Neuronal stem cell (in vitro differentiated cells): ENCODE results near the gene GOLGB1.

Experiments
- DNase-seq: peaks from one replicate; pipeline ENCODE4 v3.0.0-alpha.2; 2013; ENCODE audit warnings: low spot score
- H2AFZ ChIP-seq: one replicate; pipeline ENCODE4 v1.6.1; 2013; ENCODE audit warnings: mild to moderate bottlenecking, low read length, inconsistent platforms
- H2AK5ac ChIP-seq: 2 replicates; pipeline ENCODE4 v1.6.1; 2013; ENCODE audit warnings: low read depth, mild to moderate bottlenecking, inconsistent platforms, low read length, moderate library complexity, mixed read lengths
- H2BK120ac ChIP-seq: 2 replicates; pipeline ENCODE4 v1.6.1; 2013; ENCODE audit warnings: low read depth, mild to moderate bottlenecking, inconsistent platforms, low read length, moderate library complexity, mixed read lengths
- H2BK12ac ChIP-seq: one replicate; pipeline ENCODE4 v1.6.1; 2013; ENCODE audit warnings: low read length, inconsistent platforms
- H2BK15ac ChIP-seq: 2 replicates; pipeline ENCODE4 v1.6.1; 2013; ENCODE audit warnings: mild to moderate bottlenecking, low read length, inconsistent platforms, mixed read lengths
- H2BK5ac ChIP-seq: one replicate; pipeline ENCODE4 v1.6.1; 2013; ENCODE audit warnings: inconsistent platforms, mild to moderate bottlenecking, low read length, moderate library complexity
- H3K14ac ChIP-seq: one replicate; pipeline ENCODE4 v1.6.1; 2013; ENCODE audit warnings: low read length, inconsistent platforms
- H3K18ac ChIP-seq: 2 replicates; pipeline ENCODE4 v1.6.1; 2013; ENCODE audit warnings: low read length, inconsistent platforms
- H3K23ac ChIP-seq: 2 replicates; pipeline ENCODE4 v1.6.1; 2013; ENCODE audit warnings: low read depth, mild to moderate bottlenecking, mixed read lengths, low read length, inconsistent platforms; ENCODE audit not compliant: poor library complexity
- H3K27ac ChIP-seq: replicated peaks from 3 replicates; pipeline ENCODE4 v1.5.1; 2013; ENCODE audit warnings: low read length, inconsistent platforms
- H3K27me3 ChIP-seq, 3 experiments: 2 replicates each; pipeline ENCODE4 v1.6.1; 2013; ENCODE audit warnings: low read length in 3 of 3, mild to moderate bottlenecking in 2 of 3, inconsistent platforms in 1 of 3, low read depth in 1 of 3, mixed read lengths in 1 of 3, moderate library complexity in 1 of 3; ENCODE audit not compliant: control insufficient read depth in 3 of 3, insufficient read depth in 3 of 3
- H3K36me3 ChIP-seq, 2 donors: replicated peaks in 1 of 2; 2 replicates each; pipeline ENCODE4 v1.6.1; 2013; ENCODE audit warnings: low read length in 2 of 2; ENCODE audit not compliant: control insufficient read depth in 2 of 2, insufficient read depth in 2 of 2
- H3K4ac ChIP-seq: 2 replicates; pipeline ENCODE4 v1.6.1; 2013; ENCODE audit warnings: inconsistent platforms, mild to moderate bottlenecking, low read length, moderate library complexity
- H3K4me1 ChIP-seq, 2 donors: 1 replicate in 1 of 2; 2 replicates in 1 of 2; pipeline ENCODE4 v1.6.1; 2013; ENCODE audit warnings: low read length in 2 of 2, low read depth in 1 of 2; ENCODE audit not compliant: control insufficient read depth in 2 of 2, insufficient read depth in 1 of 2
- H3K4me2 ChIP-seq: one replicate; pipeline ENCODE4 v1.6.1; 2013; ENCODE audit warnings: mild to moderate bottlenecking, low read length, inconsistent platforms; ENCODE audit not compliant: insufficient read depth, poor library complexity, severe bottlenecking
- H3K4me3 ChIP-seq, 2 donors: 2 replicates each; pipeline ENCODE4 v1.5.1; 2013; ENCODE audit warnings: low read length in 2 of 2, mild to moderate bottlenecking in 2 of 2, inconsistent platforms in 1 of 2, moderate library complexity in 1 of 2
- H3K79me1 ChIP-seq: one replicate; pipeline ENCODE4 v1.6.1; 2013; ENCODE audit warnings: low read depth, mild to moderate bottlenecking, inconsistent platforms, low read length, moderate library complexity
- H3K9ac ChIP-seq: one replicate; pipeline ENCODE4 v1.6.1; 2013; ENCODE audit warnings: mild to moderate bottlenecking, low read depth, low read length, inconsistent platforms; ENCODE audit not compliant: poor library complexity
- H3K9me3 ChIP-seq, 2 donors: replicated peaks in 1 of 2; 2 replicates each; pipeline versions ENCODE3 to v1.6.1; 2013; ENCODE audit warnings: low read length in 2 of 2, mild to moderate bottlenecking in 2 of 2, inconsistent platforms in 1 of 2, low read depth in 1 of 2, mixed read lengths in 1 of 2, moderate library complexity in 1 of 2; ENCODE audit not compliant: control insufficient read depth in 2 of 2, insufficient read depth in 1 of 2
- H4K8ac ChIP-seq: one replicate; pipeline ENCODE4 v1.6.1; 2013; ENCODE audit warnings: low read depth, mild to moderate bottlenecking, inconsistent platforms, low read length, moderate library complexity
- H4K91ac ChIP-seq: one replicate; pipeline ENCODE4 v1.6.1; 2013; ENCODE audit warnings: low read length, low read depth, mild to moderate bottlenecking, inconsistent platforms; ENCODE audit not compliant: poor library complexity
- WGBS, 2 donors: extraction: QIAGEN DNeasy Blood & Tissue Kit; methylation state at CpG; one replicate each; pipeline ENCODE4 v1.1.7; 2013; ENCODE audit warnings: missing lambda C conversion rate in 2 of 2, mixed read lengths in 1 of 2; ENCODE audit not compliant: insufficient read length in 2 of 2, insufficient replicate concordance in 1 of 2; ENCODE audit errors: extremely low coverage in 2 of 2; 5-methylcytosine and 5-hydroxymethylcytosine counted together

Gene GOLGB1

GRCh38 chr3:121658716-121659435, 90.7 kb downstream of the GOLGB1 start:
- no peak overlapping the region for H3K27ac ChIP-seq
- no peak overlapping the region for H2BK5ac ChIP-seq
- H3K4me3 ChIP-seq = no peak overlapping the region
- H3K4ac ChIP-seq = no peak overlapping the region
- H3K9ac ChIP-seq = no peak overlapping the region
- no peak for DNase-seq
- H2BK15ac ChIP-seq = no peak overlapping the region
- H3K14ac ChIP-seq = no peak overlapping the region
- no peak overlapping the region for H2BK12ac ChIP-seq
- H3K23ac ChIP-seq = no peak overlapping the region
- WGBS, 2 donors = no CpG with 5 or more reads among the region's 6 CpGs
- H3K9me3 ChIP-seq = no peaks in the 10 kb centered on the region
- H2BK120ac ChIP-seq = no peak overlapping the region
- H4K91ac ChIP-seq = no peak overlapping the region
- H3K27me3 ChIP-seq = no peaks in the 10 kb centered on the region
- no peak overlapping the region for H3K18ac ChIP-seq
- no peak overlapping the region for H3K4me2 ChIP-seq
- no peak overlapping the region for H2AFZ ChIP-seq
- no peaks in the 10 kb centered on the region for H3K79me1 ChIP-seq
- H4K8ac ChIP-seq = no peak overlapping the region
- H3K36me3 ChIP-seq = peaks cover under 1 to 13% of the 10 kb centered on the region in 2 donors
- no peaks in the 10 kb centered on the region for H3K4me1 ChIP-seq
- no peak overlapping the region for H2AK5ac ChIP-seq

GRCh38 chr3:121654493-121655385, 94.8 kb downstream of the GOLGB1 start:
- Histone ChIP-seq H3K27me3 (no peaks in the 10 kb centered on the region), H2BK120ac (no peak overlapping the region), H3K4ac (no peak overlapping the region), H2BK5ac (no peak overlapping the region), H3K23ac (no peak overlapping the region), H3K9ac (no peak overlapping the region), H2AFZ (no peak overlapping the region), H3K4me2 (no peak overlapping the region), H3K18ac (no peak overlapping the region), H3K9me3 (no peaks in the 10 kb centered on the region), H3K4me3 (no peak overlapping the region), H3K27ac (no peak overlapping the region), H2AK5ac (no peak overlapping the region), H4K8ac (no peak overlapping the region), H3K79me1 (no peaks in the 10 kb centered on the region), H4K91ac (no peak overlapping the region), H2BK15ac (no peak overlapping the region), H3K14ac (no peak overlapping the region), H2BK12ac (no peak overlapping the region), H3K4me1 (no peaks in the 10 kb centered on the region), H3K36me3 (no peaks in the 10 kb centered on the region)
- no CpG with 5 or more reads among the region's 6 CpGs for WGBS, 2 donors
- DNase-seq = no peak

DNA sequence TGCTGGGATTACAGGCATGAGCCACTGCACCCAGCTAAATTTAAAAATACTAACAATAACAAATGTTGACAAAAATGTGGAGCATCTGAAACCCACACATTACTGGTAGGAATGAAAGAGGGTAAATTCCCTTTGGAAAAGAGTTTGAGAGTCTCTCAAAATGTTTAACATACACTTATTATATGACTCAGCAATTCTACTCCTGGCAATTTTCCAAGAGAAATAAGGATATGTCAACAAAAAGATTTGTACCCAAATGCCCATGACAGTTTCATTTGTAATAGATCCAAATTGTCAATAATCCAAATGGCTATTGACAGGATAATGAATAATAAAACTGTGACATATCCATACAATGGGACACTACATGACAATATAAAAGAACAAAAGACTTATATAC, 97.9 kb downstream of the GOLGB1 start:
- Histone ChIP-seq H3K23ac (no peak overlapping the region), H2AK5ac (no peak overlapping the region), H3K36me3 (no peaks in the 10 kb centered on the region), H4K8ac (no peak overlapping the region), H4K91ac (no peak overlapping the region), H2BK12ac (no peak overlapping the region), H3K79me1 (no peaks in the 10 kb centered on the region), H2BK5ac (no peak overlapping the region), H3K14ac (no peak overlapping the region), H2BK15ac (no peak overlapping the region), H3K9me3 (no peaks in the 10 kb centered on the region), H3K4me3 (no peak overlapping the region), H2BK120ac (no peak overlapping the region), H3K27me3 (no peaks in the 10 kb centered on the region), H3K4me1 (no peaks in the 10 kb centered on the region), H3K27ac (no peak overlapping the region), H2AFZ (no peak overlapping the region), H3K18ac (no peak overlapping the region), H3K9ac (no peak overlapping the region), H3K4me2 (no peak overlapping the region), H3K4ac (no peak overlapping the region)
- DNase-seq = no peak

DNA sequence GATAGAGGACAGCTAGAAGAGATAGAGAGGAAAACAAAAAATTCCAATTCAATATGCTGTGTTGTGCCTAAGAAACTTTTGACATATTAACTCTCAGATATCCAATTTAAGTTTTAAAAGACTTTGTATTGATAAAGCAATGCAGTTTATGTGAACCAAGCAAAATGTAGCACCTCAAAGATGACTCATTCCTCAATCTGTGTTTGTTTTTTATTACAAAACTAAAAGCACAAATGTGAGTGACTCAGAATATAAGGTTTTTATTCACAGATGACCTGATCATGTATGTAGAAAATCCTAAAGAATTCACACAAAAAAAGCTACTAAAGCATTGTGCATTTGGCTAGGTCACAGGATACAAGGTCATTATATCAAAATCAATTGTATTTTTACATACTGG, 99.9 kb downstream of the GOLGB1 start:
- H3K4me2 ChIP-seq = no peak overlapping the region
- H3K9me3 ChIP-seq = no peaks in the 10 kb centered on the region
- H2BK120ac ChIP-seq = no peak overlapping the region
- H3K9ac ChIP-seq = no peak overlapping the region
- no peak overlapping the region for H2BK12ac ChIP-seq
- no peaks in the 10 kb centered on the region for H3K4me1 ChIP-seq
- DNase-seq = no peak
- no peak overlapping the region for H2BK15ac ChIP-seq
- H3K36me3 ChIP-seq = no peaks in the 10 kb centered on the region
- H2BK5ac ChIP-seq = no peak overlapping the region
- no peaks in the 10 kb centered on the region for H3K27me3 ChIP-seq
- no peak overlapping the region for H3K14ac ChIP-seq
- no peak overlapping the region for H3K23ac ChIP-seq
- peaks cover 1% of the 10 kb centered on the region for H3K79me1 ChIP-seq
- H4K91ac ChIP-seq = no peak overlapping the region
- no peak overlapping the region for H3K18ac ChIP-seq
- no peak overlapping the region for H4K8ac ChIP-seq
- H2AFZ ChIP-seq = no peak overlapping the region
- no peak overlapping the region for H3K4me3 ChIP-seq
- no peak overlapping the region for H3K27ac ChIP-seq
- H2AK5ac ChIP-seq = no peak overlapping the region
- H3K4ac ChIP-seq = no peak overlapping the region
